Osteoblast (primary cell): ENCODE results near the gene ENAM. TPM values are rescaled to one million over a fixed set of nuclear protein-coding genes. Genes with fewer than 3 reads are reported as not detected.
A peak's percentile ranks its signal among the peaks of the same experiment; 100 is the strongest.

Experiments
- DNase-seq: peaks from one replicate; pipeline ENCODE4 v3.0.0; 2011; ENCODE audit warnings: low spot score, mixed read lengths; ENCODE audit not compliant: insufficient read length; ENCODE audit errors: missing footprints
- H2AFZ ChIP-seq: 2 replicates; pipeline ENCODE4 v1.6.0; 2011; ENCODE audit warnings: mild to moderate bottlenecking, low read length
- H3K27ac ChIP-seq: 2 replicates; pipeline ENCODE4 v1.5.1; 2011; ENCODE audit warnings: mild to moderate bottlenecking, low read depth, low read length, moderate library complexity
- H3K27me3 ChIP-seq: 2 replicates; pipeline ENCODE4 v1.6.0; 2012; ENCODE audit warnings: mild to moderate bottlenecking, control low read depth, inconsistent platforms, low read length, moderate library complexity; ENCODE audit not compliant: insufficient read depth
- H3K36me3 ChIP-seq: 2 replicates; pipeline ENCODE4 v1.5.1; 2011; ENCODE audit warnings: mild to moderate bottlenecking, low read length, control low read depth, moderate library complexity; ENCODE audit not compliant: insufficient read depth
- H3K4me1 ChIP-seq: 2 replicates; pipeline ENCODE4 v1.5.1; 2011; ENCODE audit warnings: mild to moderate bottlenecking, low read length, control low read depth, moderate library complexity; ENCODE audit not compliant: insufficient read depth
- H3K4me2 ChIP-seq: 2 replicates; pipeline ENCODE4 v1.6.0; 2011; ENCODE audit warnings: mild to moderate bottlenecking, low read length; ENCODE audit not compliant: insufficient read depth
- H3K4me3 ChIP-seq: fragments of 200-600 bp; sonication (generic); 3 replicates; pipeline ENCODE4 v1.5.1; 2012; ENCODE audit warnings: mild to moderate bottlenecking, low read length, inconsistent platforms; ENCODE audit not compliant: insufficient read depth
- H3K79me2 ChIP-seq: 2 replicates; pipeline ENCODE4 v1.6.0; 2012; ENCODE audit warnings: mild to moderate bottlenecking, low read length, control low read depth, inconsistent platforms; ENCODE audit not compliant: insufficient read depth
- H3K9me3 ChIP-seq: 2 replicates; pipeline ENCODE4 v1.5.1; 2011; ENCODE audit warnings: low read depth, low read length, control low read depth
- H4K20me1 ChIP-seq: 2 replicates; pipeline ENCODE4 v1.6.0; 2012; ENCODE audit warnings: mild to moderate bottlenecking, low read length, control low read depth; ENCODE audit not compliant: insufficient read depth
- total RNA-seq: library from RNA; depleted of rRNA; stranded (reverse); fragments of >200 nt; gene quantifications from 2 replicates; pipeline ENCODE4 v1.2.3, GENCODE V29; 2012
- TF ChIP-seq, protein P1 (sequence below): IDR thresholded peaks from 2 replicates; pipeline ENCODE4 v1.5.1; 2011; ENCODE audit warnings: mild to moderate bottlenecking, low read depth, low read length, moderate library complexity; ENCODE audit errors: extremely low read depth

ENAM gene
- total RNA-seq, 1 donor = not detected

DNA sequence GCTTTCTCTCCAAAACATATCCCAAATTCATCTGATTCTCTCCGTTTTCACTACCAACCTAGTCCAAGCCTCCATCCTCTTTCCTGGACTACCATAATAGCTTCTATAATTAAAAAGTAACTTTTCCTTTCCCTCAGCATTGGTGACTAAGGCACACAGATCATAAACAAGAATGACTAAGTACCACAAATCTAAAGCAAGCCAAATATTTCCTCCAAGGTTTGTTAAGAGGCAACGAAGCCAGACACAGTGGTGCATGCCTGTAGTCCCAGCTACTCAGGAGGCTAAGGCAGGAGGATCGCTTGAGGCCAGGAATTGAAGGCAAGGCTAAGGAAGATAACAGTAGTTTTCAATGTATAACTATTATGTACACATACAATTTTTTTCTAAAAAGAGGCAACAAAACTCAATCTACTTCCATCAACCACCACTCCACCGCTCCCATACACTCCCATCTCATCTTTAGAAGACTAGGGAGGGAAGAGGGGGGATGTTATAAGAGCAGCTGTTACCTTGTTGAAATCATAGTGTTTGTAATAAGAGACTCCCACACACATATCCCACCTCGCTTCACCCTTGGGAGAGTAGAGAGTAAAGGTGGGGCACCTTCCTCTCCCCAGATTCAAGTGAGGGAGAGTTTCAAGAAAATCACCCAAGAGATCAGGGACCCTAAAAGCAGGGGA, 41.9 kb downstream of the ENAM start:
- Histone ChIP-seq H4K20me1 (no peaks in the 10 kb centered on the region), H3K27ac (no peak overlapping the region), H3K4me3 (no peak overlapping the region), H3K9me3 (no peaks in the 10 kb centered on the region), H3K4me1 (peaks cover 27% of the 10 kb centered on the region), H3K4me2 (peak overlapping the region; percentile 37), H2AFZ (no peak overlapping the region), H3K36me3 (no peaks in the 10 kb centered on the region), H3K79me2 (no peaks in the 10 kb centered on the region), H3K27me3 (no peaks in the 10 kb centered on the region)
- DNase-seq = peak; percentile 46
- TF ChIP-seq, protein P1, sequence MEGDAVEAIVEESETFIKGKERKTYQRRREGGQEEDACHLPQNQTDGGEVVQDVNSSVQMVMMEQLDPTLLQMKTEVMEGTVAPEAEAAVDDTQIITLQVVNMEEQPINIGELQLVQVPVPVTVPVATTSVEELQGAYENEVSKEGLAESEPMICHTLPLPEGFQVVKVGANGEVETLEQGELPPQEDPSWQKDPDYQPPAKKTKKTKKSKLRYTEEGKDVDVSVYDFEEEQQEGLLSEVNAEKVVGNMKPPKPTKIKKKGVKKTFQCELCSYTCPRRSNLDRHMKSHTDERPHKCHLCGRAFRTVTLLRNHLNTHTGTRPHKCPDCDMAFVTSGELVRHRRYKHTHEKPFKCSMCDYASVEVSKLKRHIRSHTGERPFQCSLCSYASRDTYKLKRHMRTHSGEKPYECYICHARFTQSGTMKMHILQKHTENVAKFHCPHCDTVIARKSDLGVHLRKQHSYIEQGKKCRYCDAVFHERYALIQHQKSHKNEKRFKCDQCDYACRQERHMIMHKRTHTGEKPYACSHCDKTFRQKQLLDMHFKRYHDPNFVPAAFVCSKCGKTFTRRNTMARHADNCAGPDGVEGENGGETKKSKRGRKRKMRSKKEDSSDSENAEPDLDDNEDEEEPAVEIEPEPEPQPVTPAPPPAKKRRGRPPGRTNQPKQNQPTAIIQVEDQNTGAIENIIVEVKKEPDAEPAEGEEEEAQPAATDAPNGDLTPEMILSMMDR = no peak

DNA sequence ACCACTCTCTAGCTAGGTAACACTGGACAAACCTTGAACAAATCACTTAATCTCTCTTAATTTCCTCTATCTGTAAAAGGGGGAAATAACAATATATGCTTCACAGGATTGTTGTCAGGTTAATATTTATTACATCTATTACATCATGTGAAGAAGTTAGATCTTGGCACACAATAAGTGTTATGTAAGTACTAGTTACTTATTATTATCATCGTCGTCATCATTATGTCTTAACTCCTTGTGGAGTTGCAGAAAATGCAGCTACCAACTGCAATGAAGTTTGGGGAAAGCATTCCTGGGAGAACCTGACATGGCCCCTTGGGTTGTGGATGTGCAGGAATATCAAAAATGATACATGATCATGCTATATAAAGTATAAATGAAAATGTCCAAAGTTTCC, 42.5 kb downstream of the ENAM start:
- H3K4me2 ChIP-seq = no peak overlapping the region
- H3K36me3 ChIP-seq = no peaks in the 10 kb centered on the region
- no peak overlapping the region for H2AFZ ChIP-seq
- H3K4me1 ChIP-seq = peaks cover 24% of the 10 kb centered on the region
- H4K20me1 ChIP-seq = no peaks in the 10 kb centered on the region
- H3K27me3 ChIP-seq = no peaks in the 10 kb centered on the region
- H3K4me3 ChIP-seq = no peak overlapping the region
- H3K9me3 ChIP-seq = no peaks in the 10 kb centered on the region
- DNase-seq = no peak
- no peak overlapping the region for H3K27ac ChIP-seq
- no peaks in the 10 kb centered on the region for H3K79me2 ChIP-seq
- TF ChIP-seq, protein P1 = no peak

DNA sequence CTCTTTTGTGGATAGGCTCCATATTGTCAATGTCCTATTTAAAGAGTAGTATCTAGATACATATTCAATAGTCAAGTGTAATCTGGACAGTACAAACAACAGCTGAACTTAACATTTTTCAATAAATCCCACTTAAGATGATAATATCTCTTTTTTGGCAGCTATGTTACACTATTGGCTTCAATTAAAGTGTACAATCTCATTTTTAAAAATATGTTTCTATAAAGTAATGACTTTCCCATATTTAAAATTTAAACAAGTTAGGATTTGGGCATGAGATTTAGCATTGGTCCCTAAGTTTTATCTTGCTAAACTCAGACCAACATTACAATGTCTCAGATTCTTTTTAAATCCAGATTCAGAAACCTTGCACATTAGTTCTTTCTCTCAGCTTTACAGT, 45.6 kb downstream of the ENAM start:
- DNase-seq = no peak
- Histone ChIP-seq H3K79me2 (no peaks in the 10 kb centered on the region), H3K27me3 (no peaks in the 10 kb centered on the region), H3K4me3 (no peak overlapping the region), H3K4me1 (peaks cover 10% of the 10 kb centered on the region), H3K36me3 (no peaks in the 10 kb centered on the region), H3K9me3 (no peaks in the 10 kb centered on the region), H4K20me1 (no peaks in the 10 kb centered on the region), H3K27ac (no peak overlapping the region), H2AFZ (no peak overlapping the region), H3K4me2 (no peak overlapping the region)
- TF ChIP-seq, protein P1 = no peak

DNA sequence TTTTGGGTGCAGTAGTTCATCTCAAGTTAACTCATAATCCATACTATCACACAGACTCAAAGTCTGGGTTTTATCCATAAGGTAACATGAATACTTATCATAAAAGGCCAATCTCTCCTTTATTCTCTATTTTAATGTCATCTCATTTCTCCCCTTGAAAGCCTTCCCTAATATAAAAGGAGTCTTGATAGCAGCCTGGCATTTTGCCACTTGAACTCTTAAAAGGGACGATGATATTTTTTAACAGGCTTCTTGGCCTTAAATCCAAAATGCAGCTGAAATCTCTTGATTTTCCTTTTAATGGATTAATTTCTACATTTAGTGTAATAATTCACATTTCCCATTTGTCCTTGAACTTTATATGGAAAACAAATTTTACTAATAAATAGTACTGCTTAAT, 46.2 kb downstream of the ENAM start:
- no peak overlapping the region for H3K27ac ChIP-seq
- H4K20me1 ChIP-seq = no peaks in the 10 kb centered on the region
- H3K4me2 ChIP-seq = no peak overlapping the region
- H3K27me3 ChIP-seq = no peaks in the 10 kb centered on the region
- no peak for DNase-seq
- peaks cover 9% of the 10 kb centered on the region for H3K4me1 ChIP-seq
- no peaks in the 10 kb centered on the region for H3K36me3 ChIP-seq
- no peaks in the 10 kb centered on the region for H3K9me3 ChIP-seq
- TF ChIP-seq, protein P1 = no peak
- no peaks in the 10 kb centered on the region for H3K79me2 ChIP-seq
- H3K4me3 ChIP-seq = no peak overlapping the region
- no peak overlapping the region for H2AFZ ChIP-seq
